ENCODE results near the gene TBC1D20. TPM values are rescaled to one million over a fixed set of nuclear protein-coding genes. Genes with fewer than 3 reads are reported as not detected.

TBC1D20 gene
- total and polyA plus RNA-seq, 2 of the 4 experiments (the other 2 are of a cell fraction) = 39.1 to 42.8 TPM

DNA sequence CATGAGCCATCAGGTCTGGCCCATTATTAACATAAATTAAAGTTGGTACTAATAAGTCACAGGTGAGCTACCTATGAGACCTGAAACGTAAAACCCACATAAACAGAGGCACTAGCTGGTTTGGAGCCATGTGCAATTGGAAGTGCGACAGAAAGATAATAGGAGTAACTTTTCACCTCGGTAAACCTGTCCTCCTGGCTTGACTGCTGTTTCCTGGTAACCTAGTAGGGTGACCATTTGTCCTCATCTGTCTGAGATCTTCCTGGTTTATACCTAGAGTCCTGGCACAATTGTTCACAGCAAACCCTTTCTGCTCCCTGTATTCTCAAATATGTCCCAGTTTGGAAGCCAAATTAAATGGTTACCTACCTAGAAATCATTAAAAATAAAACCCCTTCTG lies 7.4 kb downstream of the TBC1D20 start:
- WGBS, 2 experiments (ENCODE audit: extremely low coverage in 2 of 2, insufficient read length in 1 of 2) = no CpG with 5 or more reads among the region's 3 CpGs
- in situ Hi-C loops (cut with MboI; ENCODE audit: low sequenced_read_pairs) = no loop called here

More for the DNA sequence above, 7.4 kb downstream of the TBC1D20 start:
- Histone ChIP-seq H3K4me3 (ENCODE audit: insufficient read depth, low read depth, low read length) (no peak overlapping the region), H4K5ac (ENCODE audit: low read depth, low read length) (no peak overlapping the region), H3K79me1 (ENCODE audit: low read depth in 1 of 2, low read length in 2 of 2) (peaks cover 10 to 72% of the 10 kb centered on the region in 2 experiments), H3K4me2 (ENCODE audit: low read depth, low read length) (no peak overlapping the region), H3K4ac (ENCODE audit: low read depth, low read length) (no peak overlapping the region), H2AK5ac (ENCODE audit: low read depth, low read length) (no peak overlapping the region), H2BK15ac (ENCODE audit: low read depth, low read length) (no peak overlapping the region), H3K9me3 (ENCODE audit: control insufficient read depth, insufficient read depth, low read length) (no peaks in the 10 kb centered on the region), H3K9ac (ENCODE audit: low read depth, low read length) (no peak overlapping the region), H2BK20ac (ENCODE audit: low read depth, low read length) (no peak overlapping the region), H3K9me1 (ENCODE audit: insufficient read depth, low read length) (peaks cover 18% of the 10 kb centered on the region; the same call in 1 of the 2 replicates), H4K91ac (ENCODE audit: insufficient read depth, low read depth, low read length) (no peak overlapping the region), H3K14ac (replicated peaks; ENCODE audit: low read depth, low read length) (no peak overlapping the region), H2BK5ac (ENCODE audit: low read depth, low read length, poor library complexity, severe bottlenecking) (no peak overlapping the region), H3K23ac (ENCODE audit: low read depth, low read length) (no peak overlapping the region), H2AK9ac (replicated peaks; ENCODE audit: low read depth, low read length, poor library complexity) (no peak overlapping the region), H3K36me3 (ENCODE audit: control insufficient read depth, insufficient read depth, low read length) (peaks cover 4% of the 10 kb centered on the region), H4K8ac (ENCODE audit: low read depth in 2 of 2, low read length in 2 of 2) (no peak overlapping the region), H4K20me1 (ENCODE audit: insufficient read depth, low read length) (peaks cover 89% of the 10 kb centered on the region), H3K18ac (ENCODE audit: low read depth, low read length) (no peak overlapping the region), H3K27me3 (ENCODE audit: control insufficient read depth, insufficient read depth, low read length) (no peaks in the 10 kb centered on the region), H2AFZ (replicated peaks; ENCODE audit: low read length, poor library complexity) (no peak overlapping the region), H3K27ac (ENCODE audit: insufficient read depth, low read length) (no peak overlapping the region), H2BK120ac (ENCODE audit: low read depth, low read length) (no peak overlapping the region), H3K56ac (ENCODE audit: extremely low read depth, insufficient read depth, low read length) (no peak overlapping the region), H3K4me1 (ENCODE audit: control insufficient read depth, insufficient read depth, low read length) (peaks cover 5% of the 10 kb centered on the region; the same call in 1 of the 2 replicates)
- DNase-seq = no peak
- intact Hi-C loops (cut with micrococcal nuclease) (no loop called here), dilution Hi-C loops (cut with HindIII; ENCODE audit: low sequenced_read_pairs, unreplicated experiment) (no loop called here)
- CTCF ChIA-PET = no interaction called here
- POLR2A ChIA-PET (ENCODE audit: unreplicated experiment) = no interaction called here
- TF ChIP-seq CEBPB (IDR thresholded peaks at IDR 0.05; ENCODE audit: low read depth, low read length) (no peak), MAFK (IDR thresholded peaks at IDR 0.05; ENCODE audit: low read depth, low read length) (no peak), NFE2L2 (IDR thresholded peaks at IDR 0.05; ENCODE audit: low read depth, low read length) (no peak), POLR2A (IDR thresholded peaks at IDR 0.05; ENCODE audit: low read depth, low read length) (no peak), CHD1 (IDR thresholded peaks at IDR 0.05; ENCODE audit: low read depth, low read length) (no peak), FOS (IDR thresholded peaks at IDR 0.05; ENCODE audit: low read depth, low read length) (no peak), RCOR1 (IDR thresholded peaks at IDR 0.05; ENCODE audit: insufficient replicate concordance, low read length) (no peak), RAD21 (IDR thresholded peaks at IDR 0.05; ENCODE audit: low read length) (no peak), RFX5 (IDR thresholded peaks at IDR 0.05; ENCODE audit: low read depth, low read length) (no peak), MAZ (IDR thresholded peaks at IDR 0.05; ENCODE audit: borderline replicate concordance, low read depth, low read length) (no peak), MXI1 (IDR thresholded peaks at IDR 0.05; ENCODE audit: borderline replicate concordance, low read depth, low read length) (no peak), BHLHE40 (IDR thresholded peaks at IDR 0.05; ENCODE audit: low read depth, low read length) (no peak), SMC3 (IDR thresholded peaks at IDR 0.05; ENCODE audit: low read depth, low read length) (no peak)
- TF ChIP-seq, protein P1, sequence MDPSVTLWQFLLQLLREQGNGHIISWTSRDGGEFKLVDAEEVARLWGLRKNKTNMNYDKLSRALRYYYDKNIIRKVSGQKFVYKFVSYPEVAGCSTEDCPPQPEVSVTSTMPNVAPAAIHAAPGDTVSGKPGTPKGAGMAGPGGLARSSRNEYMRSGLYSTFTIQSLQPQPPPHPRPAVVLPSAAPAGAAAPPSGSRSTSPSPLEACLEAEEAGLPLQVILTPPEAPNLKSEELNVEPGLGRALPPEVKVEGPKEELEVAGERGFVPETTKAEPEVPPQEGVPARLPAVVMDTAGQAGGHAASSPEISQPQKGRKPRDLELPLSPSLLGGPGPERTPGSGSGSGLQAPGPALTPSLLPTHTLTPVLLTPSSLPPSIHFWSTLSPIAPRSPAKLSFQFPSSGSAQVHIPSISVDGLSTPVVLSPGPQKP (IDR thresholded peaks at IDR 0.05; ENCODE audit: borderline replicate concordance, low read depth, low read length) = no peak
- TF ChIP-seq, protein P2, sequence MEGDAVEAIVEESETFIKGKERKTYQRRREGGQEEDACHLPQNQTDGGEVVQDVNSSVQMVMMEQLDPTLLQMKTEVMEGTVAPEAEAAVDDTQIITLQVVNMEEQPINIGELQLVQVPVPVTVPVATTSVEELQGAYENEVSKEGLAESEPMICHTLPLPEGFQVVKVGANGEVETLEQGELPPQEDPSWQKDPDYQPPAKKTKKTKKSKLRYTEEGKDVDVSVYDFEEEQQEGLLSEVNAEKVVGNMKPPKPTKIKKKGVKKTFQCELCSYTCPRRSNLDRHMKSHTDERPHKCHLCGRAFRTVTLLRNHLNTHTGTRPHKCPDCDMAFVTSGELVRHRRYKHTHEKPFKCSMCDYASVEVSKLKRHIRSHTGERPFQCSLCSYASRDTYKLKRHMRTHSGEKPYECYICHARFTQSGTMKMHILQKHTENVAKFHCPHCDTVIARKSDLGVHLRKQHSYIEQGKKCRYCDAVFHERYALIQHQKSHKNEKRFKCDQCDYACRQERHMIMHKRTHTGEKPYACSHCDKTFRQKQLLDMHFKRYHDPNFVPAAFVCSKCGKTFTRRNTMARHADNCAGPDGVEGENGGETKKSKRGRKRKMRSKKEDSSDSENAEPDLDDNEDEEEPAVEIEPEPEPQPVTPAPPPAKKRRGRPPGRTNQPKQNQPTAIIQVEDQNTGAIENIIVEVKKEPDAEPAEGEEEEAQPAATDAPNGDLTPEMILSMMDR (conservative IDR thresholded peaks at IDR 0.05; ENCODE audit: low read depth, low read length) = no peak
- BruUV-seq (replicated peaks) = no TSS peak
- no peak for ATAC-seq (ENCODE audit: low read depth)

All from IMR-90 (cell line).